ENCODE data around the gene HYCC2.
"Not testable (repeated sequence)": the region's sequence is repeated elsewhere in the genome, so short reads cannot be mapped to it uniquely, and the experiment has no call there.

The HYCC2 gene

GRCh38 chr2:201057715-201058248, 13.7 kb downstream of the HYCC2 start:
- peak overlapping the region; percentile 49 for H3K27ac ChIP-seq
- no peak for TF ChIP-seq CTCF (conservative IDR thresholded peaks at IDR 0.05; ENCODE audit: low read depth, low read length)
- no peak overlapping the region for H3K4me3 ChIP-seq (IDR thresholded peaks at IDR 0.05; ENCODE audit: insufficient read depth, low read depth, low read length)
- H3K36me3 ChIP-seq (ENCODE audit: insufficient read depth), result no peaks in the 10 kb centered on the region
- H3K79me2 ChIP-seq (ENCODE audit: insufficient read depth, low read depth), result peaks cover 93% of the 10 kb centered on the region
- no peaks in the 10 kb centered on the region for H4K20me1 ChIP-seq (ENCODE audit: insufficient read depth)
- peaks cover 66% of the 10 kb centered on the region for H3K4me1 ChIP-seq (ENCODE audit: low read depth, poor library complexity, severe bottlenecking)
- peak overlapping the region; percentile 38 for H3K4me2 ChIP-seq
- H3K9ac ChIP-seq, result peak overlapping the region; percentile 7; the same call in 1 of the 2 replicates
- no peaks in the 10 kb centered on the region for H3K27me3 ChIP-seq (ENCODE audit: insufficient read depth, low read depth)
- H2AFZ ChIP-seq (ENCODE audit: low read depth), result no peak overlapping the region

GRCh38 chr2:201057087-201057521, 14.4 kb downstream of the HYCC2 start:
- Histone ChIP-seq H3K9ac (peak overlapping the region; percentile 7; the same call in 1 of the 2 replicates), H4K20me1 (ENCODE audit: insufficient read depth) (no peaks in the 10 kb centered on the region), H3K79me2 (ENCODE audit: insufficient read depth, low read depth) (peaks cover 96% of the 10 kb centered on the region), H3K4me3 (IDR thresholded peaks at IDR 0.05; ENCODE audit: insufficient read depth, low read depth, low read length) (no peak overlapping the region), H3K27ac (peak overlapping the region; percentile 49), H2AFZ (ENCODE audit: low read depth) (no peak overlapping the region), H3K36me3 (ENCODE audit: insufficient read depth) (no peaks in the 10 kb centered on the region), H3K4me1 (ENCODE audit: low read depth, poor library complexity, severe bottlenecking) (peaks cover 73% of the 10 kb centered on the region), H3K4me2 (peak overlapping the region; percentile 38), H3K27me3 (ENCODE audit: insufficient read depth, low read depth) (no peaks in the 10 kb centered on the region)
- TF ChIP-seq CTCF (conservative IDR thresholded peaks at IDR 0.05; ENCODE audit: low read depth, low read length), result no peak

GRCh38 chr2:201049455-201049854, 22.0 kb downstream of the HYCC2 start:
- peak overlapping the region; percentile 10 for H3K4me2 ChIP-seq
- H3K9ac ChIP-seq, result peak overlapping the region; percentile 57; the same call in 1 of the 2 replicates
- peaks cover 79% of the 10 kb centered on the region; the same call in 1 of the 2 replicates for H3K79me2 ChIP-seq (ENCODE audit: insufficient read depth, low read depth)
- no peaks in the 10 kb centered on the region for H3K36me3 ChIP-seq (ENCODE audit: insufficient read depth)
- no peak overlapping the region for H2AFZ ChIP-seq (ENCODE audit: low read depth)
- no peaks in the 10 kb centered on the region for H3K27me3 ChIP-seq (ENCODE audit: insufficient read depth, low read depth)
- H4K20me1 ChIP-seq (ENCODE audit: insufficient read depth), result no peaks in the 10 kb centered on the region
- H3K4me1 ChIP-seq (ENCODE audit: low read depth, poor library complexity, severe bottlenecking), result peaks cover 77% of the 10 kb centered on the region
- no peak overlapping the region for H3K4me3 ChIP-seq (IDR thresholded peaks at IDR 0.05; ENCODE audit: insufficient read depth, low read depth, low read length)
- H3K27ac ChIP-seq, result peak overlapping the region; percentile 95
- no peak for TF ChIP-seq CTCF (conservative IDR thresholded peaks at IDR 0.05; ENCODE audit: low read depth, low read length)

- no peaks in the 10 kb centered on the region for H4K20me1 ChIP-seq (ENCODE audit: insufficient read depth)
- peaks cover 55% of the 10 kb centered on the region; the same call in 1 of the 2 replicates for H3K79me2 ChIP-seq (ENCODE audit: insufficient read depth, low read depth)
- peaks cover 64% of the 10 kb centered on the region for H3K4me1 ChIP-seq (ENCODE audit: low read depth, poor library complexity, severe bottlenecking)
- no peak overlapping the region for H3K4me3 ChIP-seq (IDR thresholded peaks at IDR 0.05; ENCODE audit: insufficient read depth, low read depth, low read length)
- H3K27me3 ChIP-seq (ENCODE audit: insufficient read depth, low read depth), result no peaks in the 10 kb centered on the region
- H2AFZ ChIP-seq (ENCODE audit: low read depth), result no peak overlapping the region
- H3K36me3 ChIP-seq (ENCODE audit: insufficient read depth), result no peaks in the 10 kb centered on the region
- no peak overlapping the region for H3K9ac ChIP-seq
- no peak for TF ChIP-seq CTCF (conservative IDR thresholded peaks at IDR 0.05; ENCODE audit: low read depth, low read length)
- H3K27ac ChIP-seq, result no peak overlapping the region
- H3K4me2 ChIP-seq, result no peak overlapping the region
These were observed 24.6 kb downstream of the HYCC2 start for GRCh38 chr2:201046881-201047280.

- H3K4me1 ChIP-seq (ENCODE audit: low read depth, poor library complexity, severe bottlenecking), result peaks cover 26% of the 10 kb centered on the region
- H3K9ac ChIP-seq; H2AFZ ChIP-seq (ENCODE audit: low read depth); H3K4me2 ChIP-seq; H3K27me3 ChIP-seq (ENCODE audit: insufficient read depth, low read depth); H4K20me1 ChIP-seq (ENCODE audit: insufficient read depth); H3K4me3 ChIP-seq (IDR thresholded peaks at IDR 0.05; ENCODE audit: insufficient read depth, low read depth, low read length); H3K36me3 ChIP-seq (ENCODE audit: insufficient read depth); H3K27ac ChIP-seq: not testable (repeated sequence)
- peaks cover 29% of the 10 kb centered on the region; the same call in 1 of the 2 replicates for H3K79me2 ChIP-seq (ENCODE audit: insufficient read depth, low read depth)
These were observed 28.4 kb downstream of the HYCC2 start for GRCh38 chr2:201043050-201043449.

- H3K4me3 ChIP-seq (IDR thresholded peaks at IDR 0.05; ENCODE audit: insufficient read depth, low read depth, low read length); H4K20me1 ChIP-seq (ENCODE audit: insufficient read depth); H3K9ac ChIP-seq; H2AFZ ChIP-seq (ENCODE audit: low read depth); H3K27ac ChIP-seq; H3K27me3 ChIP-seq (ENCODE audit: insufficient read depth, low read depth); H3K4me2 ChIP-seq; H3K36me3 ChIP-seq (ENCODE audit: insufficient read depth): not testable (repeated sequence)
- Histone ChIP-seq H3K79me2 (ENCODE audit: insufficient read depth, low read depth) (peaks cover 23% of the 10 kb centered on the region; the same call in 1 of the 2 replicates), H3K4me1 (ENCODE audit: low read depth, poor library complexity, severe bottlenecking) (peaks cover 20% of the 10 kb centered on the region)
These were observed 29.0 kb downstream of the HYCC2 start for GRCh38 chr2:201042451-201042850.

Measured in KMS-11 (cell line).